Measurements from ENCODE around the gene UBE2J1.

DNA sequence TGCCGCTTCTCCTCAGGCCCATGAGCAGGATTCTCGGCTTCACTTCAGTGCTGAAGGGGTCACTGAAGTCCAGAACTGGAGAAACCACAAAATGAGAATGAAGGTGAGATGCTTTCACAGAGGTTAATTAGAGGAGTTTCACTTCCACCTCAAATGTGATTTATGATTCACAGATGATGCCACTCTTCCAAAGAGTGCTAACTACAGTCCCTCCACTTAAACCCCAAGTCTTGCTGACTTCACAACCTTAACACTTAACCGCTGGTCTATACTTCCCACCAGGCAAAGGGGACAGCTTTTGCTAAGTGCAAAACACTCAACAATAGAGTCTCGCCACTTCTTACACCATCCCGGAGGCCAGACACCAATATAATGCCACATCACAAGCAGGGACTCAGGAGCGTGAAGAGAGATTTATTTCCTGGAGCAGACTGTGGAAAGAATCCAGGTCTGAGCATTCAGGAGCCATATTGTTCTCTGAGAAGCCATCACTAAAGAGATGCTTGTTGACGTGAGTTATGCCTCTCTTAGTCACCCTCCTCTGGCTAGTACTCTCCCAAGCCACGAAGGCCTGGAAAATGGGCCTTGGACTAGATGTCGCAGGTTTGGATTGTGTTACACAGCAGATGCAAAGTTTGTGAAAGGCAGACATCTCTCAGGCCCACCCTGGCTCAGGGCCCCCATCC lies 35.1 kb upstream of the UBE2J1 start:
- TF ChIP-seq, protein P1, sequence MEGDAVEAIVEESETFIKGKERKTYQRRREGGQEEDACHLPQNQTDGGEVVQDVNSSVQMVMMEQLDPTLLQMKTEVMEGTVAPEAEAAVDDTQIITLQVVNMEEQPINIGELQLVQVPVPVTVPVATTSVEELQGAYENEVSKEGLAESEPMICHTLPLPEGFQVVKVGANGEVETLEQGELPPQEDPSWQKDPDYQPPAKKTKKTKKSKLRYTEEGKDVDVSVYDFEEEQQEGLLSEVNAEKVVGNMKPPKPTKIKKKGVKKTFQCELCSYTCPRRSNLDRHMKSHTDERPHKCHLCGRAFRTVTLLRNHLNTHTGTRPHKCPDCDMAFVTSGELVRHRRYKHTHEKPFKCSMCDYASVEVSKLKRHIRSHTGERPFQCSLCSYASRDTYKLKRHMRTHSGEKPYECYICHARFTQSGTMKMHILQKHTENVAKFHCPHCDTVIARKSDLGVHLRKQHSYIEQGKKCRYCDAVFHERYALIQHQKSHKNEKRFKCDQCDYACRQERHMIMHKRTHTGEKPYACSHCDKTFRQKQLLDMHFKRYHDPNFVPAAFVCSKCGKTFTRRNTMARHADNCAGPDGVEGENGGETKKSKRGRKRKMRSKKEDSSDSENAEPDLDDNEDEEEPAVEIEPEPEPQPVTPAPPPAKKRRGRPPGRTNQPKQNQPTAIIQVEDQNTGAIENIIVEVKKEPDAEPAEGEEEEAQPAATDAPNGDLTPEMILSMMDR (optimal IDR thresholded peaks at IDR 0.05 in 1 of 3, IDR thresholded peaks at IDR 0.05 in 1 of 3, conservative IDR thresholded peaks at IDR 0.05 in 1 of 3; ENCODE audit: extremely low read depth in 1 of 3, insufficient read depth in 2 of 3, low read length in 3 of 3), result no peak
- TF ChIP-seq EZH2 (IDR thresholded peaks at IDR 0.05; ENCODE audit: low read length), result no peak
